CD14-positive monocyte (primary cell): ENCODE results near the gene FAM3C. TPM values are rescaled to one million over a fixed set of nuclear protein-coding genes. Genes with fewer than 3 reads are reported as not detected.

Source experiments
- DNase-seq, 3 donors: peaks; one replicate each; pipeline ENCODE4 v3.0.0-alpha.2; 2011 to 2022
- H2AFZ ChIP-seq: 2 replicates; pipeline ENCODE4 v1.6.0; 2012; ENCODE audit warnings: mild to moderate bottlenecking, low read depth, low read length, inconsistent platforms; ENCODE audit not compliant: insufficient read depth, poor library complexity, severe bottlenecking
- H3K27ac ChIP-seq, 2 donors: 1 replicate in 1 of 2; 2 replicates in 1 of 2; pipeline ENCODE4 v1.5.1; 2012 to 2013; ENCODE audit warnings: low read length in 2 of 2, control low read depth in 1 of 2, inconsistent platforms in 1 of 2, low read depth in 1 of 2, mild to moderate bottlenecking in 1 of 2
- H3K27me3 ChIP-seq, 2 donors: one replicate each; pipeline versions ENCODE4 v1.6.0 to v1.6.1; 2011 to 2013; ENCODE audit warnings: low read length in 2 of 2; ENCODE audit not compliant: control insufficient read depth in 2 of 2, insufficient read depth in 2 of 2
- H3K36me3 ChIP-seq, 2 donors: replicated peaks in 1 of 2; 1 replicate in 1 of 2; 2 replicates in 1 of 2; pipeline versions ENCODE4 v1.5.1 to v1.6.1; 2012 to 2013; ENCODE audit warnings: low read length in 2 of 2, control low read depth in 1 of 2, inconsistent platforms in 1 of 2, mild to moderate bottlenecking in 1 of 2; ENCODE audit not compliant: insufficient read depth in 2 of 2, control insufficient read depth in 1 of 2
- H3K4me1 ChIP-seq, 2 donors: 1 replicate in 1 of 2; 2 replicates in 1 of 2; pipeline versions ENCODE4 v1.5.1 to v1.6.1; 2012 to 2013; ENCODE audit warnings: low read length in 2 of 2, control low read depth in 1 of 2, inconsistent platforms in 1 of 2, mild to moderate bottlenecking in 1 of 2, moderate library complexity in 1 of 2; ENCODE audit not compliant: insufficient read depth in 2 of 2, control insufficient read depth in 1 of 2
- H3K4me2 ChIP-seq: replicated peaks from 2 replicates; pipeline ENCODE3; 2012; ENCODE audit warnings: low read length, moderate library complexity, mild to moderate bottlenecking; ENCODE audit not compliant: poor library complexity, severe bottlenecking; ENCODE audit errors: extremely low read depth
- H3K4me3 ChIP-seq, 3 experiments: fragments of 200-600 bp in 1 of 3; sonication (generic) in 1 of 3; replicated peaks in 1 of 3; 1 replicate in 2 of 3; 2 replicates in 1 of 3; pipeline ENCODE4 v1.5.1; 2011 to 2013; ENCODE audit warnings: low read length in 3 of 3, mild to moderate bottlenecking in 3 of 3, control low read depth in 2 of 3, low read depth in 2 of 3, inconsistent platforms in 1 of 3, moderate library complexity in 1 of 3
- H3K79me2 ChIP-seq: 2 replicates; pipeline ENCODE4 v1.6.0; 2012; ENCODE audit warnings: mild to moderate bottlenecking, control low read depth, inconsistent platforms, low read length, moderate library complexity; ENCODE audit not compliant: insufficient read depth
- H3K9ac ChIP-seq: 2 replicates; pipeline ENCODE4 v1.6.0; 2017; ENCODE audit warnings: low read length, mild to moderate bottlenecking; ENCODE audit not compliant: insufficient read depth, poor library complexity, severe bottlenecking
- H3K9me3 ChIP-seq, 2 donors: replicated peaks in 1 of 2; 1 replicate in 1 of 2; 2 replicates in 1 of 2; pipeline versions ENCODE4 v1.5.1 to v1.6.1; 2012 to 2013; ENCODE audit warnings: low read length in 2 of 2, control low read depth in 1 of 2; ENCODE audit not compliant: control insufficient read depth in 1 of 2, insufficient read depth in 1 of 2
- H4K20me1 ChIP-seq: 2 replicates; pipeline ENCODE4 v1.6.0; 2012; ENCODE audit warnings: mild to moderate bottlenecking, low read length, control low read depth, moderate library complexity; ENCODE audit not compliant: insufficient read depth
- H3K27ac Mint-ChIP-seq, 7 donors: one replicate each; pipeline ENCODE4 v1.8.0; 2020; ENCODE audit warnings: mild to moderate bottlenecking in 7 of 7, mixed read lengths in 7 of 7, moderate library complexity in 6 of 7, inconsistent platforms in 2 of 7
- H3K27me3 Mint-ChIP-seq, 3 donors: one replicate each; pipeline ENCODE4 v1.8.0; 2021 to 2022; ENCODE audit warnings: low read depth in 3 of 3, mild to moderate bottlenecking in 3 of 3, mixed read lengths in 3 of 3, moderate library complexity in 3 of 3, inconsistent platforms in 1 of 3
- H3K36me3 Mint-ChIP-seq, 2 donors: one replicate each; pipeline ENCODE4 v1.8.0; 2020; ENCODE audit warnings: mixed read lengths in 2 of 2, inconsistent platforms in 1 of 2, mild to moderate bottlenecking in 1 of 2
- H3K4me1 Mint-ChIP-seq: one replicate; pipeline ENCODE4 v1.8.0; 2020; ENCODE audit warnings: mild to moderate bottlenecking, mixed read lengths
- H3K4me3 Mint-ChIP-seq, 2 donors: one replicate each; pipeline ENCODE4 v1.8.0; 2020; ENCODE audit warnings: mild to moderate bottlenecking in 2 of 2, mixed read lengths in 2 of 2, moderate library complexity in 1 of 2
- H3K9me3 Mint-ChIP-seq, 7 donors: one replicate each; pipeline ENCODE4 v1.8.0; 2020 to 2022; ENCODE audit warnings: mixed read lengths in 7 of 7, mild to moderate bottlenecking in 6 of 7, moderate library complexity in 6 of 7, inconsistent platforms in 2 of 7
- WGBS: methylation state at CpG from one replicate; pipeline ENCODE4 v1.1.5; 2013; ENCODE audit warnings: missing lambda C conversion rate; ENCODE audit not compliant: insufficient coverage; 5-methylcytosine and 5-hydroxymethylcytosine counted together
- intact Hi-C, 2 donors: fragments of 100-400 bp; cut with micrococcal nuclease; formaldehyde crosslinking; loops; one replicate each; pipeline versions ENCODE4 v1.15.0 to v1.15.1; 2023
- polyA plus RNA-seq, 3 donors: library from polyadenylated mRNA; depleted of rRNA in 1 of 3; unstranded in 2 of 3; stranded (reverse) in 1 of 3; fragments of 300-500 nt in 2 of 3; fragments of >200 nt in 1 of 3; fragmentation: Illumina TruSeq in 2 of 3; gene quantifications; 1 replicate in 2 of 3; 2 replicates in 1 of 3; pipeline ENCODE4 v1.2.3, GENCODE V29; 2012 to 2021
- TF ChIP-seq, protein P1 (sequence below): fragments of 200-600 bp; IDR thresholded peaks from one replicate; pipeline ENCODE4 v1.8.0; 2022; ENCODE audit warnings: antibody characterized with exemption, mild to moderate bottlenecking

The FAM3C gene
- polyA plus RNA-seq, 3 donors, result 5.5 to 13.0 (median 7.3) TPM

DNA sequence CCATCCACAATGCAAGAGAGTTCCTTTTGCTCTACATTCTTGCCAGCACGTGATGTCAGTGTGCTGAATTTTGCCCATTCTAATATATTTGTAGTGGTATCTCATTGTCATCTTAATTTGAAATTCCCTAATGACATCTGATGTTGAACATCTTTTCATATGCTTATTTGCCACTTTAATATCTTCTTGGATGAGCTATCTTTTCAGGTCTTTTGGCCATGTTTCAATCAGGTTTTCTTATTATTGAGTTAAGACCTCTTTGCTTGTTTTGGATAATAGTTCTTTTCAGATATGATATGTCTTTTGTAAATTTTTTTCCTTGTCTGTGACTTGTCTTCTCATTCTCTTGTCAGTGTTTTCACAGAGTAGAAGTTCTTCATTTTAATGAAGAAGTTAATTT, 20.4 kb upstream of the FAM3C start:
- no peaks in the 10 kb centered on the region for H3K4me1 ChIP-seq
- no peak overlapping the region for H3K9ac ChIP-seq
- H3K36me3 ChIP-seq, result no peaks in the 10 kb centered on the region
- intact Hi-C loops, result no loop called here
- no peak overlapping the region for H3K4me2 ChIP-seq
- TF ChIP-seq, protein P1, sequence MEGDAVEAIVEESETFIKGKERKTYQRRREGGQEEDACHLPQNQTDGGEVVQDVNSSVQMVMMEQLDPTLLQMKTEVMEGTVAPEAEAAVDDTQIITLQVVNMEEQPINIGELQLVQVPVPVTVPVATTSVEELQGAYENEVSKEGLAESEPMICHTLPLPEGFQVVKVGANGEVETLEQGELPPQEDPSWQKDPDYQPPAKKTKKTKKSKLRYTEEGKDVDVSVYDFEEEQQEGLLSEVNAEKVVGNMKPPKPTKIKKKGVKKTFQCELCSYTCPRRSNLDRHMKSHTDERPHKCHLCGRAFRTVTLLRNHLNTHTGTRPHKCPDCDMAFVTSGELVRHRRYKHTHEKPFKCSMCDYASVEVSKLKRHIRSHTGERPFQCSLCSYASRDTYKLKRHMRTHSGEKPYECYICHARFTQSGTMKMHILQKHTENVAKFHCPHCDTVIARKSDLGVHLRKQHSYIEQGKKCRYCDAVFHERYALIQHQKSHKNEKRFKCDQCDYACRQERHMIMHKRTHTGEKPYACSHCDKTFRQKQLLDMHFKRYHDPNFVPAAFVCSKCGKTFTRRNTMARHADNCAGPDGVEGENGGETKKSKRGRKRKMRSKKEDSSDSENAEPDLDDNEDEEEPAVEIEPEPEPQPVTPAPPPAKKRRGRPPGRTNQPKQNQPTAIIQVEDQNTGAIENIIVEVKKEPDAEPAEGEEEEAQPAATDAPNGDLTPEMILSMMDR, result no peak
- WGBS, result no CpG with 5 or more reads among the region's 1 CpG
- H3K27me3 ChIP-seq, result no peaks in the 10 kb centered on the region
- Mint-ChIP-seq H3K9me3 (peaks cover 0 to 4% (median 0%) of the 10 kb centered on the region in 7 donors), H3K27ac (no peak overlapping the region), H3K4me3 (no peak overlapping the region), H3K27me3 (peaks cover 0 to 4% (median 1%) of the 10 kb centered on the region in 3 donors), H3K4me1 (no peaks in the 10 kb centered on the region), H3K36me3 (no peaks in the 10 kb centered on the region)
- no peak for DNase-seq
- H3K79me2 ChIP-seq, result no peaks in the 10 kb centered on the region
- H2AFZ ChIP-seq, result no peak overlapping the region
- H3K4me3 ChIP-seq, result no peak overlapping the region
- H3K9me3 ChIP-seq, result peaks cover 0 to 3% of the 10 kb centered on the region in 2 donors
- H3K27ac ChIP-seq, result no peak overlapping the region
- no peaks in the 10 kb centered on the region for H4K20me1 ChIP-seq

DNA sequence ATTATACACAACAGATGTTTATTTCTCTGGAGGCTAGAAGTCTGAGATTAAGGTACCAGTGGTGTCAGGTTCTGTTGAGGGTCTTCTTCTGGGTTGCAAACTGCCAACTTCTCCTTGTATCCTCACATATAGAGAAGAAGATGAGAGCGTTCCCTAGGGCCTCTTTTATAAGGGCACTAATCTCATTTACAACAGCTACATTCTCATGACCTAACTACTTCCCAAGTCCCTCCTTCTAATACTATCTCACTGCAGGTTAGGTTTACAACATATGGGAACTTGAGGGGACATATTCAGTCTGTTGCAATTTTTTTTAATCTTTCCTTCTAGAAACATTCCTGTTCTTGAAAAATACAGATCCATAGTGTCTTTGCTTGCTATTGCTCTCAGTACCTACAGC, 18.3 kb upstream of the FAM3C start:
- H3K9ac ChIP-seq, result no peak overlapping the region
- Mint-ChIP-seq H3K9me3 (peaks cover 0 to 1% (median 0%) of the 10 kb centered on the region in 7 donors), H3K36me3 (no peaks in the 10 kb centered on the region), H3K4me1 (no peaks in the 10 kb centered on the region), H3K27me3 (peaks cover 2 to 7% (median 4%) of the 10 kb centered on the region in 3 donors), H3K27ac (no peak overlapping the region), H3K4me3 (no peak overlapping the region)
- H3K9me3 ChIP-seq, result no peaks in the 10 kb centered on the region
- no CpG with 5 or more reads among the region's 1 CpG for WGBS
- DNase-seq, result no peak
- H3K4me2 ChIP-seq, result no peak overlapping the region
- H3K27me3 ChIP-seq, result no peaks in the 10 kb centered on the region
- no peaks in the 10 kb centered on the region for H3K36me3 ChIP-seq
- no peaks in the 10 kb centered on the region for H4K20me1 ChIP-seq
- intact Hi-C loops, result no loop called here
- H2AFZ ChIP-seq, result no peak overlapping the region
- H3K27ac ChIP-seq, result no peak overlapping the region
- no peaks in the 10 kb centered on the region for H3K79me2 ChIP-seq
- H3K4me3 ChIP-seq, result no peak overlapping the region
- TF ChIP-seq, protein P1, result no peak
- H3K4me1 ChIP-seq, result no peaks in the 10 kb centered on the region
